ENCODE measurements around the gene FBLN5. TPM values are rescaled to one million over a fixed set of nuclear protein-coding genes. Genes with fewer than 3 reads are reported as not detected.
A peak's percentile ranks its signal among the peaks of the same experiment; 100 is the strongest.

Gene FBLN5
- total and polyA plus RNA-seq, 8 donors: 20.1 to 151 (median 48.6) TPM

- Histone ChIP-seq H3K9me3 (no peaks in the 10 kb centered on the region), H3K27ac (no peak overlapping the region), H3K4me3 (no peak overlapping the region), H3K36me3 (no peaks in the 10 kb centered on the region), H3K4me1 (no peaks in the 10 kb centered on the region), H3K27me3 (no peaks in the 10 kb centered on the region)
- DNase-seq: no peak
- TF ChIP-seq EP300 (IDR thresholded peaks at IDR 0.05) (no peak), POLR2AphosphoS5 (IDR thresholded peaks at IDR 0.05) (no peak), POLR2A (IDR thresholded peaks at IDR 0.05) (no peak)
- TF ChIP-seq, protein P1, sequence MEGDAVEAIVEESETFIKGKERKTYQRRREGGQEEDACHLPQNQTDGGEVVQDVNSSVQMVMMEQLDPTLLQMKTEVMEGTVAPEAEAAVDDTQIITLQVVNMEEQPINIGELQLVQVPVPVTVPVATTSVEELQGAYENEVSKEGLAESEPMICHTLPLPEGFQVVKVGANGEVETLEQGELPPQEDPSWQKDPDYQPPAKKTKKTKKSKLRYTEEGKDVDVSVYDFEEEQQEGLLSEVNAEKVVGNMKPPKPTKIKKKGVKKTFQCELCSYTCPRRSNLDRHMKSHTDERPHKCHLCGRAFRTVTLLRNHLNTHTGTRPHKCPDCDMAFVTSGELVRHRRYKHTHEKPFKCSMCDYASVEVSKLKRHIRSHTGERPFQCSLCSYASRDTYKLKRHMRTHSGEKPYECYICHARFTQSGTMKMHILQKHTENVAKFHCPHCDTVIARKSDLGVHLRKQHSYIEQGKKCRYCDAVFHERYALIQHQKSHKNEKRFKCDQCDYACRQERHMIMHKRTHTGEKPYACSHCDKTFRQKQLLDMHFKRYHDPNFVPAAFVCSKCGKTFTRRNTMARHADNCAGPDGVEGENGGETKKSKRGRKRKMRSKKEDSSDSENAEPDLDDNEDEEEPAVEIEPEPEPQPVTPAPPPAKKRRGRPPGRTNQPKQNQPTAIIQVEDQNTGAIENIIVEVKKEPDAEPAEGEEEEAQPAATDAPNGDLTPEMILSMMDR (IDR thresholded peaks at IDR 0.05): no peak
- 61 to 85% (median 76%) methylated on average over 5 of the region's 5 CpGs for WGBS, 5 donors
- intact Hi-C loops (cut with DNase I; ENCODE audit: low total_unique reads): no loop called here
Observed at GRCh38 chr14:91956616-91957015, 9.1 kb upstream of the FBLN5 start.

DNA sequence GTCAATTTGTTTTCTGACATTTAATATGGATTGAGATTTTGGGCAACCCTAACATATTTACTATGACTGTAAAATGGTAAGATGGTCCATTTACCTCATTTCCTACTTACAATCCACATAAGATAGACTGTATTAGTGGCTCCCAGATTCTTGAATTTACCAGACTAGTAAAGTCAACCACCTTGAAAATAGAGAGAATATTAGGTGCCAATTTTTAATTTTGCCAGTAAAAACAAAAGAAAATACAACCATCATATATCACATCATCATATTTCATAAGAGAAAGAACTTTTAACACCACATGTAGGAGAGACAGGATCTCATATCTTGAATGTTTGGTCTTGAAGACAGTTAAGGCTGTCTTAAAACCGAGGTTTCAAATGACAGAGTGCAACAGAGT, 7.7 kb upstream of the FBLN5 start:
- WGBS, 5 donors: 45 to 74% (median 46%) methylated on average over 1 of the region's 1 CpG
- no peak overlapping the region for H3K27ac ChIP-seq
- TF ChIP-seq POLR2A (IDR thresholded peaks at IDR 0.05) (no peak), EP300 (IDR thresholded peaks at IDR 0.05) (no peak), POLR2AphosphoS5 (IDR thresholded peaks at IDR 0.05) (no peak)
- TF ChIP-seq, protein P1 (IDR thresholded peaks at IDR 0.05): no peak
- H3K4me1 ChIP-seq: no peaks in the 10 kb centered on the region
- no peak for DNase-seq
- no peak overlapping the region for H3K4me3 ChIP-seq
- no peaks in the 10 kb centered on the region for H3K9me3 ChIP-seq
- H3K36me3 ChIP-seq: no peaks in the 10 kb centered on the region
- no peaks in the 10 kb centered on the region for H3K27me3 ChIP-seq
- intact Hi-C loops (cut with DNase I; ENCODE audit: low total_unique reads): no loop called here

DNA sequence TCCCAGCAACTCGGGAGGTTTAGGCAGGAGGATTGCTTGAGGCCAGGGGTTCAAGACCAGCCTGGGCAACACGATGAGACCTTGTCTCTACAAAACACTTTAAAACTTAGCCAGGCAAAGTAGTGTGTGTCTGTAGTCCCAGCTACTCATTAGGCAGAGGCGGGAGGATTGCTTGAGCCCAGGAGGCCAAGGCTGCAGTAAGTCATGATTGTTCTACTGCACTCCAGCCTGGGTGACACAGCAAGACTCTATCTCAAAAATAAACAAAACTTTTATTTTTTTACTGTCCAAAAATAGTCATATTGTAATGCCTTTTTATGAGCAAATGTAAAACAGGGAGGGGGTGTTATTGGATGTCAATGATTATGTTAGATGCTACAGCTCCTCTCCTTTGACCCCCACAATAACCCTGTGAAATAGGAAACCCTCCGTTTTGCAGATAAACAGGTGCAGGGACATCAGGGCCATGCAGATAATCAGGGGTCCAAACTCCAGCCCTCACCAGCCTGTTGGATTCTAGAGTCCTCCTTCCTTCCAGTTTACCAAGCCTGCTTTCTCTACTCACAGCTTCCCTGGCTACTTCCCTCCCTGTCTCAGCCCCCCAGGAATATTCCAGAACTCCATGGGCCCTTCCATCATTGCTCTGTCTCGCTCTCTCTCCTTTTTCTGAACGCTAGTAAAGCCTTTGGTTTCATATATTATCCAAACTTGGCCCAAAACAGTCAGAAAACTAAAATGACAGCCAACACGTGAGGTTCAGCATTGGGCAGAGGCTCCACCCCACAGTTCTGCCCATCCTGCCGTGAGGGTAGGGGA, 5.9 kb upstream of the FBLN5 start:
- no peak overlapping the region for H3K27ac ChIP-seq
- H3K27me3 ChIP-seq: no peaks in the 10 kb centered on the region
- H3K4me3 ChIP-seq: no peak overlapping the region
- 75 to 78% (median 77%) methylated on average over 8 of the region's 8 CpGs for WGBS, 5 donors
- intact Hi-C loops (cut with DNase I; ENCODE audit: low total_unique reads): no loop called here
- peaks cover 0 to under 1% (median 0%) of the 10 kb centered on the region in 4 donors for H3K4me1 ChIP-seq
- no peaks in the 10 kb centered on the region for H3K9me3 ChIP-seq
- TF ChIP-seq POLR2A (IDR thresholded peaks at IDR 0.05) (no peak), POLR2AphosphoS5 (IDR thresholded peaks at IDR 0.05) (no peak), EP300 (IDR thresholded peaks at IDR 0.05) (no peak)
- TF ChIP-seq, protein P1 (IDR thresholded peaks at IDR 0.05): no peak
- DNase-seq: no peak
- no peaks in the 10 kb centered on the region for H3K36me3 ChIP-seq

DNA sequence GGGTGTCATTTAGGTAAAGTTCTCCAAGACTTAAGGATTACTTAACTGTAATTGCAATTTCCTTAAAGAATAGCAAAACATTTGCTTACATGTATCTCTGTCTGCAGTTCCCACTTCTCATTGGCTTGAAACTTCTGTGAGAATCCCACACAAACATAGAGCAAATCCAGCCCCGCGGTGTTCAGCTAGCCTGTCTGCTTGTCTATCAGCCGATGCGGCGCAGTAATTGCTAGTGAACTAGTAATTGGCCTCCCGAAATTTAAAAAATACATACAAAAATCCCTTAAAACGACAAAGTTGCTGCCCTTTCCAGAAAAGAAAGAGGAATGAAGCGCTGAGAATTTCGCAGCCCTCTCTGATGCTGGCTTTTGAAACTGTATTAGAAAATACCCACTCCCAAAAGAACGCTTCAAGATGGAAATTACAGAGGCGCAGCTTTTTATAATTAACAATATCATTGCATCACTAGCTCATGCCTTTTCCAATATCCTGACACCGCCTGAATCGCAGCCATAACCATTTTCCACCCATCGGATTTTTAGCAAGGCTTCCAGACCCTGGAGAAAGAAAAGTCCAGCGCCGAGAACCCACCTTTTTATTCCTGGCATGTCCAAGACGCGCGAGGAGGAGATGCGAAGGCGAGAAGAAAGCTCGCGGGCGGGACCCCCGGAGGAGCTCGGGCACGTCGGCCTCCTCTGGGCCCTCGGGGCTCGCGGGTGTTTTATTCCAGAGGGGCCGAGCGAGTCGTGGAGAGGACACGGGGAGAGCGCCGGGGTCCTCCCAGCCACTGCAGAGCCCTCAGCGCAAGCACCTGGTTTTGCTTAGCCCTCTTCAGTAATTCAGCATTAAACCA, 646 bp downstream of the FBLN5 start:
- no peaks in the 10 kb centered on the region for H3K9me3 ChIP-seq
- WGBS, 5 donors: 14 to 20% (median 17%) methylated on average over 34 to 38 of the region's 38 CpGs
- H3K27ac ChIP-seq: peak overlapping the region; percentile 59 to 82 (median 79)
- intact Hi-C loops (cut with DNase I; ENCODE audit: low total_unique reads): no loop called here
- no peak for TF ChIP-seq POLR2AphosphoS5 (IDR thresholded peaks at IDR 0.05)
- no peak for TF ChIP-seq EP300 (IDR thresholded peaks at IDR 0.05)
- TF ChIP-seq, protein P1 (IDR thresholded peaks at IDR 0.05): no peak
- TF ChIP-seq POLR2A (IDR thresholded peaks at IDR 0.05): no peak
- H3K36me3 ChIP-seq: peaks cover 0 to 2% (median 0%) of the 10 kb centered on the region in 4 donors
- no peak for DNase-seq
- H3K4me3 ChIP-seq: peak overlapping the region; percentile 61 to 68 (median 62)
- H3K27me3 ChIP-seq: peaks cover 0 to 22% (median 0%) of the 10 kb centered on the region in 3 donors
- H3K4me1 ChIP-seq: peaks cover 11 to 35% (median 13%) of the 10 kb centered on the region in 4 donors
